Skin of body (tissue), 2 donors: ENCODE data around the gene ZNF488. TPM values are rescaled to one million over a fixed set of nuclear protein-coding genes. Genes with fewer than 3 reads are reported as not detected.

Experiments
- DNase-seq: peaks from one replicate; lab custom pipeline; 2025; lab: John Stamatoyannopoulos, UW
- total RNA-seq: library from RNA; depleted of rRNA; stranded (reverse); fragments of >200 nt; gene quantifications from one replicate; pipeline ENCODE4 v1.2.3, GENCODE V29; 2014

ZNF488 gene
- total RNA-seq, 1 donor from 2014 or later: 0.10 TPM

GRCh38 chr10:47350671-47351640, 33.1 kb downstream of the ZNF488 start:
- DNase-seq: no peak

- DNase-seq: no peak
Observed at GRCh38 chr10:47349941-47350371, 34.1 kb downstream of the ZNF488 start.

- no peak for DNase-seq
Observed at GRCh38 chr10:47349516-47349915, 34.6 kb downstream of the ZNF488 start.

GRCh38 chr10:47348661-47349470, 35.2 kb downstream of the ZNF488 start:
- no peak for DNase-seq

- no peak for DNase-seq
Observed at GRCh38 chr10:47348138-47348651, 35.9 kb downstream of the ZNF488 start, which contains the start of gene RBP3. Gene RBP3, plus strand, starts transcription at chr10:47348363. Its CDS starts 122 bp downstream, at chr10:47348485.

- no peak for DNase-seq
Observed at GRCh38 chr10:47347303-47347675, 36.8 kb downstream of the ZNF488 start.

- no peak for DNase-seq
Observed at GRCh38 chr10:47346581-47347302, 37.4 kb downstream of the ZNF488 start.

- DNase-seq: no peak
Observed at GRCh38 chr10:47344996-47345870, 38.9 kb downstream of the ZNF488 start.

GRCh38 chr10:47340608-47341170, 43.4 kb downstream of the ZNF488 start:
- no peak for DNase-seq

- no peak for DNase-seq
Observed at GRCh38 chr10:47339759-47340607, 44.1 kb downstream of the ZNF488 start.

GRCh38 chr10:47339186-47339735, 44.8 kb downstream of the ZNF488 start:
- DNase-seq: no peak

- DNase-seq: no peak
Observed at GRCh38 chr10:47337310-47337709, 46.8 kb downstream of the ZNF488 start.

GRCh38 chr10:47336387-47337134, 47.5 kb downstream of the ZNF488 start:
- no peak for DNase-seq

GRCh38 chr10:47335906-47336305, 48.2 kb downstream of the ZNF488 start:
- DNase-seq: no peak

- DNase-seq: no peak
Observed at GRCh38 chr10:47334466-47335295, 49.4 kb downstream of the ZNF488 start.

GRCh38 chr10:47333532-47333931, 50.6 kb downstream of the ZNF488 start:
- DNase-seq: no peak

- no peak for DNase-seq
Observed at GRCh38 chr10:47332946-47333345, 51.1 kb downstream of the ZNF488 start.
